8988T (cell line): Measurements from ENCODE around the gene NPPB.

Experiments used
- DNase-seq: peaks from one replicate; pipeline ENCODE4 v3.0.0; 2011

The NPPB gene

DNA sequence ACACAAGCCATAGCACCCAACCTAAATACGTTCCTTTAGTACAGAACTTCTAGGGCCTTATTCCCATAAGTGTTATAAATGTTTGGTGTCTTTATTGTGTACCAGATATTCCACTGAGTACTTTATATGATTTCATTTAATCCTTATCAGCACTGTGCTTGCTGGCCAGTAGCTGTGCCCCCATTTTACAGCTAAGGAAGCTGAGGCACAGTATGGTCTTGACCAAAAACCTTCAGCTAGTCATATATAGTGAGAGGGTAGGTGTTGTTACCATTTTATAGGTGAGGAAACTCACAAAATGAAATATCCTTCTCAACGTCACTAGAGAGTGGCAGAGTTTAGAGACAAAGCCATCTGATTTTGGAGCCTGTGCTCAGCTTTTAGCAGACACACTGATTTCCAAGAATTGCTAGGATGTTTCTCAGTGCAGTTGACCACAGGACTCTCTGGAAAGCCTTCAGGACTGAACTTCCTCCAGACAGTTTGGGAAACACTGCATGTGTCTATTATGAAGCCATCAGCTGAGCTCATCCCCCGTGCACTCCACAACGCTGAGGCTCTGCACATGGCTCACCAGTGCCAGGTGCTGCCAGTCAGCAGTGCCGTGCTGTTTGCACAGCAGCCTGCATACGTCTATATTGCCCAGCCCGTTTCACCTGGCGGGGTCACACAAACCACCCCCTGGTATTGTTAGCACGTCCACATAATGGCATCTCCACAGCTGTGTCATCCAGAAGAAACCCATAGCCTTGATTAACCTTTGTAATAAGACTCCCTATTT is 26.6 kb downstream of the NPPB start:
- no peak for DNase-seq

DNA sequence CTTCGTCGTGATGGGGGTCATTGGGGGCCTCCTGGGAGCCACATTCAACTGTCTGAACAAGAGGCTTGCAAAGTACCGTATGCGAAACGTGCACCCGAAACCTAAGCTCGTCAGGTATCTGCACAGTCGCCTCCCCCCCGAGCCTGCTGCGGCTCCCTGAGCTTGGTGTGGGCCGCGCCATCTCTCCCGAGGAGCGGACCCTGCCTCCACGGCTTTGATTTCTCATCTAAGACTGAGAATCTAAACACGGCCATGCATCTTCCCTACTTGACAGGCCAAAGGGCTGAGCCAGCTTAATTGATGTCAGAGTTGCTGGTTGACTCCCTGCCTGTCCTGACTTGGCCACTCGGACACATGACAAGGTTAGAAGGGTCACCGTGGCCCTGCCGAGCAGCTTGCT is 30.2 kb downstream of the NPPB start:
- no peak for DNase-seq

DNA sequence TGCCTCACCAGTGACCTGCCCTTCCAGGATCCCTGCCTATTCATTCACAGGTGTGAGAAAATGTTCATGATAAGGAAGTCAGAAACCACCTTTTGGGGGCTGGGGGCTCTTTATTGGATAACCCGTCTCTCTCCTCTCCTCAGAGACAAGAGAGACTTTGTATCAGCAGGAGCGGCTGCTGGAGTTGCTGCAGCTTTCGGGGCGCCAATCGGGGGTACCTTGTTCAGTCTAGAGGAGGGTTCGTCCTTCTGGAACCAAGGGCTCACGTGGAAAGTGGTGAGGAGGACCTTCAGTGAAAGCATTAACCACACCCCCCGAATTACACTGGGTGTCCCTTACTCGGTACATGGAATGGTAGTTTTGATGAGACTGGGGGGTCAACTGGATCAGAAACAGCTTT is 31.8 kb downstream of the NPPB start:
- no peak for DNase-seq

- DNase-seq, result no peak
Observed at GRCh38 chr1:11825131-11825530, 33.6 kb downstream of the NPPB start.

GRCh38 chr1:11823366-11824137 is 35.2 kb downstream of the NPPB start:
- DNase-seq, result no peak

DNA sequence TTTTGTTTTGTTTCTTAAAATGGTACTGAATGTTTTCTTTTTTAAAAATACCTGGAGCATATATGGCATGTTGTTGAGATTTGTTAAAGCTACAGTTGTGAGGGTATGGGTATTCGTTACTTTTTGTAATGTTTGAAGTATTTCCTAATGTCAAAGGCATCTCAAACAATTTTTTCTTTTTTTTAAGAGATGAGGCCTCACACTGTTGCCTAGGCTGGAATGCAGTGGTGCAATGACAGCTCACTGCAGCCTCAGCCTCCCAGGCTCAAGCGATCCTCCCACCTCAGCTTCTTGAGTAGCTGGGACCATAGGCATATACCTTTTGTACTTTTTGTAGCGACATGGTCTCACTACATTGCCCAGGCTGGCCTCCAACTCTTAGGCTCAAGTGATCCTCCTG is 36.7 kb downstream of the NPPB start:
- no peak for DNase-seq

- no peak for DNase-seq
Observed at GRCh38 chr1:11817192-11817591, 41.6 kb downstream of the NPPB start.

- DNase-seq, result no peak
Observed at GRCh38 chr1:11813021-11813420, 45.7 kb downstream of the NPPB start.
